Esophagus muscularis mucosa (tissue), 4 donors: Measurements from ENCODE around the gene NTN1. TPM values are rescaled to one million over a fixed set of nuclear protein-coding genes. Genes with fewer than 3 reads are reported as not detected.
"Not testable (repeated sequence)": the region's sequence is repeated elsewhere in the genome, so short reads cannot be mapped to it uniquely, and the experiment has no call there.

ENCODE experiments used
- DNase-seq: peaks from one replicate; pipeline ENCODE4 v3.0.0-alpha.2; 2017; ENCODE audit errors: extremely low spot score
- H3K27ac ChIP-seq, 4 donors: fragments of 200-600 bp; sonication (generic); replicated peaks in 1 of 4; 1 replicate in 3 of 4; 2 replicates in 1 of 4; pipeline ENCODE4 v1.5.1; 2016 to 2019; ENCODE audit warnings: mild to moderate bottlenecking in 1 of 4
- H3K27me3 ChIP-seq, 4 donors: fragments of 200-600 bp; sonication (generic); one replicate each; pipeline versions ENCODE4 v1.5.1 to v1.6.0; 2016 to 2019
- H3K36me3 ChIP-seq, 4 donors: fragments of 200-600 bp; sonication (generic); one replicate each; pipeline ENCODE4 v1.5.1; 2016 to 2019
- H3K4me1 ChIP-seq, 4 donors: fragments of 200-600 bp; sonication (generic); one replicate each; pipeline ENCODE4 v1.5.1; 2016 to 2019
- H3K4me3 ChIP-seq, 4 donors: fragments of 200-600 bp; sonication (generic); 1 replicate in 2 of 4; 2 replicates in 2 of 4; pipeline ENCODE4 v1.5.1; 2016 to 2019; ENCODE audit warnings: mild to moderate bottlenecking in 4 of 4, moderate library complexity in 1 of 4
- H3K9me3 ChIP-seq, 4 donors: fragments of 200-600 bp; sonication (generic); 1 replicate in 3 of 4; 2 replicates in 1 of 4; pipeline ENCODE4 v1.5.1; 2016 to 2019
- EP300 ChIP-seq: sonication (generic); formaldehyde crosslinking; IDR thresholded peaks from one replicate; pipeline ENCODE4 v1.6.1; 2017; ENCODE audit warnings: antibody characterized with exemption
- POLR2A ChIP-seq: fragments of 450-650 bp; IDR thresholded peaks from one replicate; pipeline ENCODE4 v1.6.1; 2017; ENCODE audit warnings: antibody characterized with exemption, moderate library complexity, mild to moderate bottlenecking, low read depth
- POLR2AphosphoS5 ChIP-seq, 2 donors: sonication (generic); formaldehyde crosslinking; IDR thresholded peaks; one replicate each; pipeline ENCODE4 v1.6.1; 2017; ENCODE audit warnings: antibody characterized with exemption in 2 of 2
- WGBS: methylation state at CpG from one replicate; pipeline ENCODE4 v1.1.5; 2018; 5-methylcytosine and 5-hydroxymethylcytosine counted together
- intact Hi-C: fragments of 100-400 bp; cut with DNase I; formaldehyde crosslinking; loops from one replicate; pipeline ENCODE4 v1.15.1; 2023
- total RNA-seq, 4 donors: library from RNA; depleted of rRNA; stranded (reverse); fragments of >200 nt; gene quantifications; one replicate each; pipeline versions ENCODE4 v1.1.0 to v1.2.1, GENCODE V29; 2016
- TF ChIP-seq, protein P1 (sequence below), 3 experiments: fragments of 200-600 bp in 2 of 3; fragments of 450-650 bp in 1 of 3; sonication (generic) in 2 of 3; IDR thresholded peaks; one replicate each; pipeline ENCODE4 v1.5.1; 2017 to 2019; ENCODE audit warnings: antibody characterized with exemption in 3 of 3, mild to moderate bottlenecking in 2 of 3, moderate library complexity in 1 of 3

The NTN1 gene
- total RNA-seq, 4 donors from 2014 or later = 69.3 to 179 (median 117) TPM

GRCh38 chr17:9256751-9257629 is 235.7 kb downstream of the NTN1 start:
- DNase-seq = no peak
- 47% methylated on average over 18 of the region's 19 CpGs for WGBS
- peaks cover 18 to 63% (median 50%) of the 10 kb centered on the region in 4 donors for H3K4me1 ChIP-seq
- H3K27ac ChIP-seq = peak overlapping the region; percentile 22 to 70 (median 58)
- H3K36me3 ChIP-seq = no peaks in the 10 kb centered on the region
- H3K27me3 ChIP-seq = no peaks in the 10 kb centered on the region
- intact Hi-C loops = loop anchor here (5.0 kb wide), 1 partner anchor 105 kb away; no protein-coding TSS in a partner anchor
- no peaks in the 10 kb centered on the region for H3K9me3 ChIP-seq
- H3K4me3 ChIP-seq = no peak overlapping the region
- TF ChIP-seq, protein P1, sequence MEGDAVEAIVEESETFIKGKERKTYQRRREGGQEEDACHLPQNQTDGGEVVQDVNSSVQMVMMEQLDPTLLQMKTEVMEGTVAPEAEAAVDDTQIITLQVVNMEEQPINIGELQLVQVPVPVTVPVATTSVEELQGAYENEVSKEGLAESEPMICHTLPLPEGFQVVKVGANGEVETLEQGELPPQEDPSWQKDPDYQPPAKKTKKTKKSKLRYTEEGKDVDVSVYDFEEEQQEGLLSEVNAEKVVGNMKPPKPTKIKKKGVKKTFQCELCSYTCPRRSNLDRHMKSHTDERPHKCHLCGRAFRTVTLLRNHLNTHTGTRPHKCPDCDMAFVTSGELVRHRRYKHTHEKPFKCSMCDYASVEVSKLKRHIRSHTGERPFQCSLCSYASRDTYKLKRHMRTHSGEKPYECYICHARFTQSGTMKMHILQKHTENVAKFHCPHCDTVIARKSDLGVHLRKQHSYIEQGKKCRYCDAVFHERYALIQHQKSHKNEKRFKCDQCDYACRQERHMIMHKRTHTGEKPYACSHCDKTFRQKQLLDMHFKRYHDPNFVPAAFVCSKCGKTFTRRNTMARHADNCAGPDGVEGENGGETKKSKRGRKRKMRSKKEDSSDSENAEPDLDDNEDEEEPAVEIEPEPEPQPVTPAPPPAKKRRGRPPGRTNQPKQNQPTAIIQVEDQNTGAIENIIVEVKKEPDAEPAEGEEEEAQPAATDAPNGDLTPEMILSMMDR (IDR thresholded peaks at IDR 0.05) = no peak
- no peak for TF ChIP-seq EP300
- no peak for TF ChIP-seq POLR2AphosphoS5 (IDR thresholded peaks at IDR 0.05)
- no peak for TF ChIP-seq POLR2A

DNA sequence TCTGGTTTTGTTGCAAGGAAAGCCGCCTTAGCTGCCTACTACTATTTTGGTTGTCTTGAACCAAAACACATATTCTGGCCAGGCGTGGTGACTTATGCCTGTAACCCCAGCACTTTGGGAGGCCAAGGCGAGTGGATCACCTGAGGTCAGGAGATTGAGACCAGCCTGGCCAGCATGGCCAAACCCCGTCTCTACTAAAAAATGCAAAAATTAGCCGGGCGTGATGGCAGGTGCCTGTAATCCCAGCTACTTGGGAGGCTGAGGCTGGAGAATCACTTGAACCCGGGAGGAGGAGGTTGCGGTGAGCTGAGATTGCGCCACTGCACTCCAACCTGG is 236.3 kb downstream of the NTN1 start:
- 93% methylated on average over 9 of the region's 9 CpGs for WGBS
- intact Hi-C loops = loop anchor here (5.0 kb wide), 1 partner anchor 105 kb away; no protein-coding TSS in a partner anchor
- Histone ChIP-seq H3K4me1 (peaks cover 18 to 66% (median 51%) of the 10 kb centered on the region in 4 donors), H3K27ac (peak overlapping the region; percentile 22 to 70 (median 58))
- not testable (repeated sequence) for H3K4me3 ChIP-seq, H3K27me3 ChIP-seq, H3K36me3 ChIP-seq, DNase-seq, H3K9me3 ChIP-seq

GRCh38 chr17:9258115-9259015 is 237.1 kb downstream of the NTN1 start:
- no peaks in the 10 kb centered on the region for H3K36me3 ChIP-seq
- DNase-seq = no peak
- H3K4me1 ChIP-seq = peaks cover 18 to 66% (median 51%) of the 10 kb centered on the region in 4 donors
- peak overlapping the region in 3 of 4 donors; percentile 15 to 70 (median 41) for H3K27ac ChIP-seq
- WGBS = 90% methylated on average over 15 of the region's 15 CpGs
- no peaks in the 10 kb centered on the region for H3K9me3 ChIP-seq
- no peaks in the 10 kb centered on the region for H3K27me3 ChIP-seq
- H3K4me3 ChIP-seq = no peak overlapping the region
- intact Hi-C loops = loop anchor here (5.0 kb wide), 1 partner anchor 104 kb away; no protein-coding TSS in a partner anchor
- TF ChIP-seq, protein P1 (IDR thresholded peaks at IDR 0.05) = no peak
- no peak for TF ChIP-seq EP300
- TF ChIP-seq POLR2A = no peak
- no peak for TF ChIP-seq POLR2AphosphoS5 (IDR thresholded peaks at IDR 0.05)

- no peak for TF ChIP-seq EP300
- peak; percentile 39 to 51 for TF ChIP-seq POLR2AphosphoS5 (IDR thresholded peaks at IDR 0.05)
- Histone ChIP-seq H3K27ac (peak overlapping the region in 3 of 4 donors; percentile 15 to 47 (median 41)), H3K36me3 (no peaks in the 10 kb centered on the region), H3K4me3 (no peak overlapping the region), H3K27me3 (no peaks in the 10 kb centered on the region), H3K9me3 (no peaks in the 10 kb centered on the region), H3K4me1 (peaks cover 18 to 66% (median 51%) of the 10 kb centered on the region in 4 donors)
- no peak for DNase-seq
- WGBS = 60% methylated on average over 10 of the region's 10 CpGs
- intact Hi-C loops = loop anchor here (5.0 kb wide), 1 partner anchor 103 kb away; no protein-coding TSS in a partner anchor
Measured at GRCh38 chr17:9259419-9259818, 238.1 kb downstream of the NTN1 start.

DNA sequence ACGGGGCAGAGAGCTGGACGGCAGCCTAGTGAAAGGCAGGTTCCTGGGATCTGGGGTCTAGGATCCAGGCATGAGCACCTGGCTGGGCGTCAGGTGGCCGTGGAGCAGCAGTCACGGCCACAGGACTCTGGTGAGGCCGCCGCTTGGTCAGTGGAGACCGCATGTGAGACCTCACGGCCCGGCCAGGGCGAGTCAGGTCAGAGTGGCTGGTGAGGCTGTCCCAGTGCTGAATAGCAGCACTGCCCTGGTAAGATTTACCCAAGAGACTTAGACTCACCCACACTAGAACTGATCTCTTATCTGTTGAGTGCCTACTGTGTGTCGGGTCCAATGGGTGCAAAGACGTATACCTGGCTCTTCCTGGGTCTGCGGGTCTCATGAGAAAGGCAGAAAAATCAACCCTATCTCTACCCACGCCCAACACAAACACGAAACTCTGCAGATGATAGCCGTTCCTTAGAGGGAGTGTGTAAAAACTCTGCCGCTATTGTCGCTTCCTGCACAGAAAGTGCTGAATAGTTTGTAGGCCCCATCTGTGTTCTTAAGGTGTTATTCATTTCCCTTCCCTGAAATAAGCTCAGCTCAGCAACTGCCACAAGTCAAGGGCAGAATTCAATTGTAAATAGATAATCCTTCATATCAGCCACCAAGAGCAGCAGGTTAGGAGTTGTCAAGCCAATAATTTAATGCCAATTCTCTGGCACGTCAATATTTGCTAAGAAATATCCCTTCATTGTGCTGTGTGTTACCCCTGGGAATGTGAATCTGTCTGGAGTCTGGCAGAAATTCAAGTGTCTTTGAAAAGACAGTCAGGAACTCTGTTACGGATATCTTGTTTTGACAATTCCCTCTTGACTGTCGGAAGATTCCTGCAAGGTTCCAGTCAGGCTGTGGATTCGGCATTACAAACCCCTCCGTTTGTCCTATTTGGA is 240.0 kb downstream of the NTN1 start:
- intact Hi-C loops = no loop called here
- TF ChIP-seq EP300 (no peak), POLR2A (no peak), POLR2AphosphoS5 (IDR thresholded peaks at IDR 0.05) (no peak)
- TF ChIP-seq, protein P1 (IDR thresholded peaks at IDR 0.05) = no peak
- WGBS = 82% methylated on average over 24 of the region's 24 CpGs

More for the DNA sequence above, 240.0 kb downstream of the NTN1 start:
- Histone ChIP-seq H3K27me3 (no peaks in the 10 kb centered on the region), H3K9me3 (no peaks in the 10 kb centered on the region), H3K4me1 (peaks cover 18 to 62% (median 47%) of the 10 kb centered on the region in 4 donors), H3K27ac (no peak overlapping the region), H3K36me3 (no peaks in the 10 kb centered on the region), H3K4me3 (no peak overlapping the region)
- DNase-seq = no peak
